Keratinocyte (primary cell): ENCODE results near the gene RAI2. TPM values are rescaled to one million over a fixed set of nuclear protein-coding genes. Genes with fewer than 3 reads are reported as not detected.

Source experiments
- DNase-seq: peaks from one replicate; pipeline ENCODE4 v3.0.0-alpha.2; 2011; ENCODE audit warnings: low read depth, missing footprints, low spot score
- FAIRE-seq: peaks from 2 replicates; lab custom pipeline; 2011; peaks lifted over from hg19 to GRCh38; lab: Jason Lieb, UNC
- H2AFZ ChIP-seq: 2 replicates; pipeline ENCODE4 v1.6.0; 2012; ENCODE audit warnings: low read length, control low read depth, inconsistent platforms; ENCODE audit not compliant: control insufficient read depth
- H3K27ac ChIP-seq: 2 replicates; pipeline ENCODE4 v1.5.1; 2011; ENCODE audit warnings: low read length; ENCODE audit not compliant: control insufficient read depth, insufficient read depth
- H3K27me3 ChIP-seq: 3 replicates; pipeline ENCODE4 v1.6.0; 2011; ENCODE audit warnings: low read length; ENCODE audit not compliant: control insufficient read depth, insufficient read depth; ENCODE audit errors: extremely low read depth
- H3K36me3 ChIP-seq, 2 experiments: 2 replicates in 1 of 2; 3 replicates in 1 of 2; pipeline ENCODE4 v1.5.1; 2011; ENCODE audit warnings: low read length in 2 of 2, mild to moderate bottlenecking in 1 of 2; ENCODE audit not compliant: control insufficient read depth in 2 of 2, insufficient read depth in 2 of 2; ENCODE audit errors: extremely low read depth in 1 of 2
- H3K4me1 ChIP-seq: 3 replicates; pipeline ENCODE4 v1.5.1; 2011; ENCODE audit warnings: low read length; ENCODE audit not compliant: control insufficient read depth, insufficient read depth; ENCODE audit errors: extremely low read depth
- H3K4me2 ChIP-seq: 3 replicates; pipeline ENCODE4 v1.6.0; 2011; ENCODE audit warnings: low read depth, low read length; ENCODE audit not compliant: control insufficient read depth, insufficient read depth; ENCODE audit errors: extremely low read depth
- H3K4me3 ChIP-seq, 3 experiments: fragments of 200-600 bp in 1 of 3; sonication (generic) in 1 of 3; 2 replicates in 2 of 3; 3 replicates in 1 of 3; pipeline ENCODE4 v1.5.1; 2011 to 2016; ENCODE audit warnings: low read length in 3 of 3, mild to moderate bottlenecking in 3 of 3, control low read depth in 2 of 3, inconsistent platforms in 1 of 3, low read depth in 1 of 3, mixed read lengths in 1 of 3, mixed run types in 1 of 3, moderate library complexity in 1 of 3; ENCODE audit not compliant: control insufficient read depth in 2 of 3, insufficient read depth in 2 of 3; ENCODE audit errors: extremely low read depth in 1 of 3
- H3K79me2 ChIP-seq: 2 replicates; pipeline ENCODE4 v1.6.0; 2012; ENCODE audit warnings: low read length; ENCODE audit not compliant: control insufficient read depth, insufficient read depth
- H3K9ac ChIP-seq: 3 replicates; pipeline ENCODE4 v1.6.0; 2011; ENCODE audit warnings: low read length; ENCODE audit not compliant: control insufficient read depth, insufficient read depth; ENCODE audit errors: extremely low read depth
- H3K9me1 ChIP-seq: 3 replicates; pipeline ENCODE4 v1.6.0; 2011; ENCODE audit warnings: low read length; ENCODE audit not compliant: control insufficient read depth, insufficient read depth; ENCODE audit errors: extremely low read depth
- H3K9me3 ChIP-seq: 2 replicates; pipeline ENCODE4 v1.5.1; 2012; ENCODE audit warnings: low read depth, low read length; ENCODE audit not compliant: control insufficient read depth
- H4K20me1 ChIP-seq: 3 replicates; pipeline ENCODE4 v1.6.0; 2011; ENCODE audit warnings: low read length; ENCODE audit not compliant: control insufficient read depth, insufficient read depth; ENCODE audit errors: extremely low read depth
- CTCF ChIP-seq, 3 experiments: IDR thresholded peaks in 1 of 3; conservative IDR thresholded peaks in 1 of 3; optimal IDR thresholded peaks in 1 of 3; 2 replicates in 2 of 3; 3 replicates in 1 of 3; pipeline versions ENCODE3 to v1.5.1; 2011; ENCODE audit warnings: low read length in 3 of 3, mild to moderate bottlenecking in 3 of 3, moderate library complexity in 2 of 3, control low read depth in 1 of 3, inconsistent platforms in 1 of 3; ENCODE audit not compliant: insufficient read depth in 2 of 3; ENCODE audit errors: extremely low read depth in 1 of 3
- EZH2 ChIP-seq: IDR thresholded peaks from one replicate; pipeline ENCODE4 v1.6.1; 2012; ENCODE audit warnings: inconsistent platforms, mild to moderate bottlenecking, low read length, moderate library complexity
- dilution Hi-C: fragments of 300-500 bp; cut with MboI; formaldehyde crosslinking; loops from one replicate; pipeline ENCODE4 v1.7.0; 2020; ENCODE audit warnings: low sequenced_read_pairs; ENCODE audit not compliant: extremely low pct_ligation_motif_present
- polyA plus RNA-seq, 5 experiments: library from polyadenylated mRNA; depleted of rRNA in 3 of 5; stranded (reverse) in 3 of 5; stranded (forward) in 1 of 5; unstranded in 1 of 5; fragments of >200 nt; gene quantifications; 1 replicate in 1 of 5; 2 replicates in 3 of 5; 3 replicates in 1 of 5; pipeline versions ENCODE4 v1.2.1 to v1.2.3, GENCODE V29; 2011 to 2012; ENCODE audit warnings: missing spikeins in 2 of 5, low read depth in 1 of 5, low replicate concordance in 1 of 5

Gene RAI2
- polyA plus RNA-seq, 1 donor (not counting 4 experiments of a cell fraction or from before 2014, with no cell fraction given): not detected

- Histone ChIP-seq H4K20me1 (no peaks in the 10 kb centered on the region), H3K4me1 (no peaks in the 10 kb centered on the region), H3K27me3 (no peaks in the 10 kb centered on the region), H3K27ac (no peak overlapping the region), H3K9me1 (no peaks in the 10 kb centered on the region), H3K4me2 (no peak overlapping the region), H3K4me3 (no peak overlapping the region), H3K79me2 (peaks cover 3% of the 10 kb centered on the region), H3K9me3 (no peaks in the 10 kb centered on the region), H2AFZ (no peak overlapping the region), H3K9ac (no peak overlapping the region), H3K36me3 (no peaks in the 10 kb centered on the region)
- dilution Hi-C loops: no loop called here
- FAIRE-seq (no peak), DNase-seq (no peak)
- TF ChIP-seq CTCF (optimal IDR thresholded peaks at IDR 0.05 in 1 of 3, IDR thresholded peaks at IDR 0.05 in 1 of 3, conservative IDR thresholded peaks at IDR 0.05 in 1 of 3; ENCODE audit: extremely low read depth in 1 of 3, insufficient read depth in 2 of 3, low read length in 3 of 3) (no peak), EZH2 (no peak)
Observed at GRCh38 chrX:17750436-17750835, 110.7 kb downstream of the RAI2 start.

Other genes starting within 250 kb of the RAI2 start
- 12.2 to 19.9 TPM (median 14.1 TPM) in 3 replicates for gene SCML1, start 123.8 kb downstream of the RAI2 start, polyA plus RNA-seq